ENCODE measurements around the gene ST3GAL3. TPM values are rescaled to one million over a fixed set of nuclear protein-coding genes. Genes with fewer than 3 reads are reported as not detected.

Gene ST3GAL3
- total RNA-seq (2016; rRNA removed; fragmentation: Illumina TruSeq; extraction: Trizol) (3.4 and 5.1 TPM in 2 replicates), polyA plus RNA-seq (2011; rRNA removed) (7.1 and 8.1 TPM in 2 replicates), polyA minus RNA-seq (2011; rRNA and poly(A)+ RNA removed; ENCODE audit: low replicate concordance) (14.7 and 20.2 TPM in 2 replicates), Bru-seq, nascent RNA (percentile 59 among the genes with signal in this experiment), BruChase-seq, experiment 1, labeled RNA remaining after a 6-hour chase (percentile 53 among the genes with signal in this experiment), BruChase-seq, experiment 2, labeled RNA remaining after a 2-hour chase (percentile 58 among the genes with signal in this experiment)
- total RNA-seq (2016; cell fraction: cytosol; rRNA removed; fragmentation: Illumina TruSeq; extraction: Trizol; ENCODE audit: low read depth): 5.4 and 6.6 TPM in 2 replicates
- total RNA-seq (2016; cell fraction: insoluble cytoplasmic fraction; rRNA removed; fragmentation: Illumina TruSeq; extraction: Trizol): 2.8 and 4.6 TPM in 2 replicates
- total RNA-seq (2016; cell fraction: membrane; rRNA removed; fragmentation: Illumina TruSeq; extraction: Trizol): 8.5 and 8.7 TPM in 2 replicates
- 11.8 and 11.9 TPM in 2 replicates for total RNA-seq (2016; cell fraction: nucleus; rRNA removed; fragmentation: Illumina TruSeq; extraction: Trizol)
- 7.1 and 7.2 TPM in 2 replicates for polyA plus RNA-seq (2011; cell fraction: cytosol; rRNA removed)
- polyA plus RNA-seq (2011; cell fraction: nucleus; rRNA removed): 19.2 and 19.5 TPM in 2 replicates
- polyA plus RNA-seq (2012): 8.2 and 8.6 TPM in 2 replicates
- polyA plus RNA-seq (2016; cell fraction: cytosol; fragmentation: Illumina TruSeq; extraction: Trizol; ENCODE audit: low read depth): 4.9 and 5.7 TPM in 2 replicates
- 4.6 and 5.3 TPM in 2 replicates for polyA plus RNA-seq (2016; cell fraction: insoluble cytoplasmic fraction; fragmentation: Illumina TruSeq; extraction: Trizol; ENCODE audit: low read depth)
- 8.5 and 11.7 TPM in 2 replicates for polyA plus RNA-seq (2016; cell fraction: membrane; fragmentation: Illumina TruSeq; extraction: Trizol; ENCODE audit: low read depth)
- polyA plus RNA-seq (2016; cell fraction: nucleus; fragmentation: Illumina TruSeq; extraction: Trizol; ENCODE audit: insufficient read depth, low read depth): 15.9 and 17.9 TPM in 2 replicates
- polyA minus RNA-seq (2011; cell fraction: cytosol; rRNA and poly(A)+ RNA removed): 7.6 and 9.7 TPM in 2 replicates
- polyA minus RNA-seq (2011; cell fraction: nucleus; rRNA and poly(A)+ RNA removed): 20.2 and 21.6 TPM in 2 replicates
- long read RNA-seq, experiment 1, transcript ST3GAL3-205 (12 exons, 2,299 nt): major isoform, 5 of 15 reads
- long read RNA-seq, experiment 1, partial matches to known transcripts: 0 of 15 reads
- long read RNA-seq, experiment 1, other reads (novel, unspliced or antisense): 8 of 15 reads
- long read RNA-seq, experiment 2, partial matches to known transcripts: 3 of 19 reads
- long read RNA-seq, experiment 2, other reads (novel, unspliced or antisense): 13 of 19 reads

GRCh38 chr1:43707190-43708001 is at the start of gene ST3GAL3:
Gene ST3GAL3, plus strand, starts transcription at chr1:43707536. Its CDS starts 28,727 bp downstream, at chr1:43736263.
- in situ Hi-C loops (cut with HindIII; ENCODE audit: extremely low pct_ligation_motif_present, low pct_unique_long_range_greater_than_20kb): no loop called here
- H3K4me3 ChIP-seq (replicated peaks in 1 of 3; ENCODE audit: insufficient read depth in 1 of 3, low read depth in 2 of 3, low read length in 3 of 3): peak within 1 kb of the TSS; percentile 64 to 96 (median 85)
- H4K20me1 ChIP-seq (ENCODE audit: insufficient read depth, low read length): no peaks in the 10 kb centered on the region
- H3K4me1 ChIP-seq (ENCODE audit: insufficient read depth, low read length): peaks cover 30% of the 10 kb centered on the region
- FAIRE-seq (peak; percentile 44), ATAC-seq (peak; percentile 96), DNase-seq (ENCODE audit: low spot score) (peak; percentile 82)
- intact Hi-C loops (cut with micrococcal nuclease; ENCODE audit: unreplicated experiment): loop anchor here (1.0 to 5.0 kb wide), 2 partner anchors 177 to 240 kb away; partner anchors contain the start of genes IPO13 and PTPRF
- no CpG with 5 or more reads among the region's 103 CpGs for WGBS (ENCODE audit: low lambda C conversion rate)
- H2AFZ ChIP-seq (ENCODE audit: low read length): no peak within 1 kb of the TSS
- H3K4me2 ChIP-seq (ENCODE audit: low read depth, low read length): peak within 1 kb of the TSS; percentile 97
- peaks cover 16 to 25% of the 10 kb centered on the region in 2 experiments; a peak in 4 of 5 replicates for H3K36me3 ChIP-seq (replicated peaks in 1 of 2; ENCODE audit: control insufficient read depth in 1 of 2, insufficient read depth in 2 of 2, low read length in 2 of 2)
- H3K27ac ChIP-seq (ENCODE audit: extremely low read length, insufficient read depth, low read length): peak within 1 kb of the TSS; percentile 83
- H3K79me2 ChIP-seq (ENCODE audit: insufficient read depth, low read length): peaks cover 25% of the 10 kb centered on the region
- no peaks in the 10 kb centered on the region for H3K9me3 ChIP-seq (ENCODE audit: low read length)
- ChIA-PET POLR2A (interaction anchor here (0.6 to 3.0 kb wide), 14 partner anchors 8 to 236 kb away, joined by 3 to 21 read pairs (median 4); partner anchors contain the start of gene KDM4A), CTCF (ENCODE audit: low intra/inter-chr PET ratio, low total read pairs) (no interaction called here)
- no TSS peak for BruUV-seq (replicated peaks)
- H3K9ac ChIP-seq (ENCODE audit: insufficient read depth, low read depth, low read length): peak within 1 kb of the TSS; percentile 90
- no peaks in the 10 kb centered on the region; a peak in 1 of 5 replicates for H3K27me3 ChIP-seq (ENCODE audit: control insufficient read depth in 1 of 2, insufficient read depth in 2 of 2, low read length in 2 of 2)
- TF ChIP-seq ZNF773 (CRISPR knock-in tag; IDR thresholded peaks at IDR 0.05; ENCODE audit: borderline replicate concordance): 0 out of 2 replicates have a peak, but pooled peaks have one; percentile 49
- TF ChIP-seq ZNF441 (CRISPR knock-in tag; IDR thresholded peaks at IDR 0.05; ENCODE audit: borderline replicate concordance): peak; percentile 77; the same call in 1 of the 2 replicates
- TF ChIP-seq ZBTB42 (CRISPR knock-in tag; IDR thresholded peaks at IDR 0.05): no peak; the same call in 1 of the 2 replicates
- TF ChIP-seq HCFC1 (IDR thresholded peaks at IDR 0.05; ENCODE audit: low read depth, low read length): no peak
- no peak for TF ChIP-seq RBAK (CRISPR knock-in tag; IDR thresholded peaks at IDR 0.05)
- TF ChIP-seq, protein P1, sequence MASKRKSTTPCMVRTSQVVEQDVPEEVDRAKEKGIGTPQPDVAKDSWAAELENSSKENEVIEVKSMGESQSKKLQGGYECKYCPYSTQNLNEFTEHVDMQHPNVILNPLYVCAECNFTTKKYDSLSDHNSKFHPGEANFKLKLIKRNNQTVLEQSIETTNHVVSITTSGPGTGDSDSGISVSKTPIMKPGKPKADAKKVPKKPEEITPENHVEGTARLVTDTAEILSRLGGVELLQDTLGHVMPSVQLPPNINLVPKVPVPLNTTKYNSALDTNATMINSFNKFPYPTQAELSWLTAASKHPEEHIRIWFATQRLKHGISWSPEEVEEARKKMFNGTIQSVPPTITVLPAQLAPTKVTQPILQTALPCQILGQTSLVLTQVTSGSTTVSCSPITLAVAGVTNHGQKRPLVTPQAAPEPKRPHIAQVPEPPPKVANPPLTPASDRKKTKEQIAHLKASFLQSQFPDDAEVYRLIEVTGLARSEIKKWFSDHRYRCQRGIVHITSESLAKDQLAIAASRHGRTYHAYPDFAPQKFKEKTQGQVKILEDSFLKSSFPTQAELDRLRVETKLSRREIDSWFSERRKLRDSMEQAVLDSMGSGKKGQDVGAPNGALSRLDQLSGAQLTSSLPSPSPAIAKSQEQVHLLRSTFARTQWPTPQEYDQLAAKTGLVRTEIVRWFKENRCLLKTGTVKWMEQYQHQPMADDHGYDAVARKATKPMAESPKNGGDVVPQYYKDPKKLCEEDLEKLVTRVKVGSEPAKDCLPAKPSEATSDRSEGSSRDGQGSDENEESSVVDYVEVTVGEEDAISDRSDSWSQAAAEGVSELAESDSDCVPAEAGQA (IDR thresholded peaks at IDR 0.05; ENCODE audit: low read depth): no peak; the same call in 1 of the 2 replicates
- TF ChIP-seq, protein P1 (CRISPR knock-in tag; IDR thresholded peaks at IDR 0.05; ENCODE audit: borderline replicate concordance): no peak
- TF ChIP-seq ZSCAN29 (CRISPR knock-in tag; conservative IDR thresholded peaks at IDR 0.05): no peak; the same call in 1 of the 2 replicates
- TF ChIP-seq, protein P2, sequence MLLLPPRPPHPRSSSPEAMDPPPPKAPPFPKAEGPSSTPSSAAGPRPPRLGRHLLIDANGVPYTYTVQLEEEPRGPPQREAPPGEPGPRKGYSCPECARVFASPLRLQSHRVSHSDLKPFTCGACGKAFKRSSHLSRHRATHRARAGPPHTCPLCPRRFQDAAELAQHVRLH (CRISPR knock-in tag; IDR thresholded peaks at IDR 0.05; ENCODE audit: borderline replicate concordance, low read depth): peak; percentile 33; the same call in 1 of the 2 replicates
- 0 out of 2 replicates have a peak, but pooled peaks have one; percentile 14 for TF ChIP-seq TMF1 (CRISPR knock-in tag; IDR thresholded peaks at IDR 0.05; ENCODE audit: low read depth)
- TF ChIP-seq NR2F6 (IDR thresholded peaks at IDR 0.05): peak; percentile 55; the same call in 1 of the 2 replicates
- peak; percentile 44; the same call in 1 of the 2 replicates for TF ChIP-seq NR2F6 (CRISPR knock-in tag; IDR thresholded peaks at IDR 0.05)

All from HepG2 (cell line).